DOHH2 (cell line): ENCODE data around the gene SLC4A1AP.
A peak's percentile ranks its signal among the peaks of the same experiment; 100 is the strongest.

Experiments
- H3F3A ChIP-seq: fragments of 200-600 bp; sonication (generic), shearing (Covaris generic); 2 replicates; pipeline ENCODE4 v1.6.0; 2016; ENCODE audit warnings: antibody characterized with exemption, mild to moderate bottlenecking; ENCODE audit not compliant: control insufficient read depth, insufficient read depth
- H3K27ac ChIP-seq: fragments of 200-600 bp; sonication (generic); 2 replicates; pipeline ENCODE4 v1.5.1; 2014; ENCODE audit warnings: low read depth, mild to moderate bottlenecking, low read length, moderate library complexity
- H3K27me3 ChIP-seq: fragments of 200-600 bp; sonication (generic); 2 replicates; pipeline ENCODE4 v1.6.1; 2014; ENCODE audit warnings: mild to moderate bottlenecking, low read length, mixed read lengths; ENCODE audit not compliant: control insufficient read depth
- H3K36me3 ChIP-seq: fragments of 200-600 bp; sonication (generic); 2 replicates; pipeline ENCODE4 v1.6.1; 2014; ENCODE audit warnings: mild to moderate bottlenecking, low read length, moderate library complexity, mixed read lengths; ENCODE audit not compliant: control insufficient read depth
- H3K4me1 ChIP-seq: fragments of 200-600 bp; sonication (generic); 2 replicates; pipeline ENCODE4 v1.6.1; 2014; ENCODE audit warnings: mild to moderate bottlenecking, low read length, mixed read lengths; ENCODE audit not compliant: control insufficient read depth
- H3K4me2 ChIP-seq: fragments of 200-600 bp; sonication (generic); 2 replicates; pipeline ENCODE4 v1.6.0; 2014; ENCODE audit warnings: mild to moderate bottlenecking, low read length, moderate library complexity
- H3K4me3 ChIP-seq: fragments of 200-600 bp; sonication (generic); 2 replicates; pipeline ENCODE4 v1.5.1; 2014; ENCODE audit warnings: mild to moderate bottlenecking, low read length, mixed read lengths
- H3K79me2 ChIP-seq: fragments of 200-600 bp; sonication (generic); 2 replicates; pipeline ENCODE4 v1.6.1; 2014; ENCODE audit warnings: mild to moderate bottlenecking, low read length, mixed read lengths; ENCODE audit not compliant: control insufficient read depth
- H3K9me2 ChIP-seq: fragments of 200-600 bp; sonication (generic); replicated peaks from 2 replicates; pipeline ENCODE4 v1.6.1; 2014; ENCODE audit warnings: mild to moderate bottlenecking, low read length, mixed read lengths; ENCODE audit not compliant: control insufficient read depth
- H3K9me3 ChIP-seq: fragments of 200-600 bp; sonication (generic); 2 replicates; pipeline ENCODE4 v1.6.1; 2014; ENCODE audit warnings: antibody characterized with exemption, low read length, mixed read lengths; ENCODE audit not compliant: control insufficient read depth, insufficient read depth
- H4K20me1 ChIP-seq: fragments of 200-600 bp; sonication (generic); 2 replicates; pipeline ENCODE4 v1.6.0; 2014; ENCODE audit warnings: low read depth, mild to moderate bottlenecking, antibody characterized with exemption, low read length, moderate library complexity; ENCODE audit not compliant: control insufficient read depth, insufficient read depth
- CTCF ChIP-seq: fragments of 200-600 bp; sonication (generic); IDR thresholded peaks from one replicate; pipeline ENCODE4 v1.5.1; 2014; ENCODE audit warnings: antibody characterized with exemption, mild to moderate bottlenecking, low read depth, low read length; ENCODE audit not compliant: poor library complexity, severe bottlenecking
- EZH2phosphoT487 ChIP-seq: fragments of 200-600 bp; sonication (generic); IDR thresholded peaks from 2 replicates; pipeline ENCODE4 v1.6.1; 2017; ENCODE audit warnings: borderline replicate concordance, mild to moderate bottlenecking, antibody characterized with exemption, low read length, moderate library complexity, mixed read lengths

The SLC4A1AP gene

GRCh38 chr2:27703638-27704341, 40.1 kb downstream of the SLC4A1AP start:
- Histone ChIP-seq H3K36me3 (no peaks in the 10 kb centered on the region), H3K9me2 (no peaks in the 10 kb centered on the region), H3K4me3 (no peak overlapping the region), H3K4me1 (no peaks in the 10 kb centered on the region), H4K20me1 (no peaks in the 10 kb centered on the region), H3K9me3 (no peaks in the 10 kb centered on the region), H3F3A (no peaks in the 10 kb centered on the region), H3K4me2 (no peak overlapping the region), H3K27ac (no peak overlapping the region), H3K79me2 (no peaks in the 10 kb centered on the region), H3K27me3 (peaks cover 19% of the 10 kb centered on the region)
- TF ChIP-seq EZH2phosphoT487 (no peak), CTCF (peak; percentile 97)

- no peak overlapping the region for H3K4me2 ChIP-seq
- H3K36me3 ChIP-seq: no peaks in the 10 kb centered on the region
- peaks cover 19% of the 10 kb centered on the region for H3K27me3 ChIP-seq
- H3K79me2 ChIP-seq: no peaks in the 10 kb centered on the region
- no peaks in the 10 kb centered on the region for H3K9me3 ChIP-seq
- no peaks in the 10 kb centered on the region for H4K20me1 ChIP-seq
- TF ChIP-seq CTCF (no peak), EZH2phosphoT487 (no peak)
- H3K4me1 ChIP-seq: no peaks in the 10 kb centered on the region
- no peaks in the 10 kb centered on the region for H3K9me2 ChIP-seq
- no peak overlapping the region for H3K27ac ChIP-seq
- no peaks in the 10 kb centered on the region for H3F3A ChIP-seq
- H3K4me3 ChIP-seq: no peak overlapping the region
Observed at GRCh38 chr2:27704342-27704876, 40.7 kb downstream of the SLC4A1AP start.

GRCh38 chr2:27705851-27706622, 42.3 kb downstream of the SLC4A1AP start:
- Histone ChIP-seq H4K20me1 (no peaks in the 10 kb centered on the region), H3K9me2 (no peaks in the 10 kb centered on the region), H3K4me1 (no peaks in the 10 kb centered on the region), H3K4me3 (no peak overlapping the region), H3K4me2 (no peak overlapping the region), H3K9me3 (no peaks in the 10 kb centered on the region), H3F3A (no peaks in the 10 kb centered on the region), H3K79me2 (no peaks in the 10 kb centered on the region), H3K27ac (no peak overlapping the region), H3K27me3 (peaks cover 24% of the 10 kb centered on the region), H3K36me3 (no peaks in the 10 kb centered on the region)
- TF ChIP-seq CTCF (no peak), EZH2phosphoT487 (no peak)
